ENCODE measurements around the gene RAB31. TPM values are rescaled to one million over a fixed set of nuclear protein-coding genes. Genes with fewer than 3 reads are reported as not detected.
A peak's percentile ranks its signal among the peaks of the same experiment; 100 is the strongest.

RAB31 gene
- polyA plus RNA-seq, 1 of the 3 experiments (the other 2 are of a cell fraction): 23.0 TPM

DNA sequence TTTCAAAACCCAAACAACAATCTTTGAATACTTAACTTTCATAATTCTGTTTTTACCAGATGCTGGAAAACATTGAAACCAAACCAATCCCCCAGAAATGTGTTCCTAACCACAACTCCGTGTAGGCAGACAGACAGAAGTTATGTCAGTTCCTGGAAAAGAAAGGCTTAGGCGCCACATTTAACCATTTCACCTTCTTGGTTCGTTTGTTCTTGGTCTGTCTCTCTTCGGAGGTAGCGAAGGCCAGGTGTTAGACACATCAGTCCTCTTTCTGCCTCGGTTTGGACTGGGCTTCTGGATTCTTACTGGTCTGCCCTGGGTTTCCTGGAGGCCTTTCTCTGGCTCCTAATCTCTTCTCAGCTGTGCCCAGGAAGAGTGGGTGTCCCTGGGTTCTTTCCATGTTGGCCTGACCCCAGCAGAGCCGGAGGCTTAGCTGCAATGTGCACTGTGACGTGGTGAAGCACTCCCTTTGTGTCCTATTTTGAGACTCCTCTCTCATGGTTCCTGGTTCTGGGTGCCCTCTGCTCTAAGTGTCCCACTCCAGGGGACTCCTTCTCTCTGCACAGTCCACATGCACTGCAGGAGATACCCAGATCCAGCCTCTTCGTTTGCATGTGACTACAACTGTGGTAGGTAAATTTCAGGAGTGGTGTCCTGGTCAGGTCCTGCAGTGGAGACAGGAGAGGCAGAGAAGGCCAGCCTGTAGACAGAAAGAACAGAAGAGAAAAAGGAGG, 23.1 kb upstream of the RAB31 start:
- CTCF ChIA-PET: interaction anchor here (0.7 kb wide), 1 partner anchor 86 kb away, joined by 3 read pairs; no protein-coding TSS in a partner anchor
- peaks cover 3% of the 10 kb centered on the region for H3F3A ChIP-seq (replicated peaks; ENCODE audit: insufficient read depth)
- H3K27me3 ChIP-seq (ENCODE audit: insufficient read depth): no peaks in the 10 kb centered on the region
- no peaks in the 10 kb centered on the region; a peak in 1 of 4 replicates for H3K4me1 ChIP-seq (ENCODE audit: control insufficient read depth in 1 of 2, insufficient read depth in 2 of 2, low read depth in 1 of 2, low read length in 1 of 2)
- TF ChIP-seq, protein P1, sequence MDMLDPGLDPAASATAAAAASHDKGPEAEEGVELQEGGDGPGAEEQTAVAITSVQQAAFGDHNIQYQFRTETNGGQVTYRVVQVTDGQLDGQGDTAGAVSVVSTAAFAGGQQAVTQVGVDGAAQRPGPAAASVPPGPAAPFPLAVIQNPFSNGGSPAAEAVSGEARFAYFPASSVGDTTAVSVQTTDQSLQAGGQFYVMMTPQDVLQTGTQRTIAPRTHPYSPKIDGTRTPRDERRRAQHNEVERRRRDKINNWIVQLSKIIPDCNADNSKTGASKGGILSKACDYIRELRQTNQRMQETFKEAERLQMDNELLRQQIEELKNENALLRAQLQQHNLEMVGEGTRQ (IDR thresholded peaks at IDR 0.05; ENCODE audit: borderline replicate concordance, low read depth, low read length): no peak
- no peak for TF ChIP-seq CHD2 (IDR thresholded peaks at IDR 0.05; ENCODE audit: low read length, partially characterized antibody)
- no peak for TF ChIP-seq FOXM1 (IDR thresholded peaks at IDR 0.05; ENCODE audit: low read depth)
- TF ChIP-seq, protein P2, sequence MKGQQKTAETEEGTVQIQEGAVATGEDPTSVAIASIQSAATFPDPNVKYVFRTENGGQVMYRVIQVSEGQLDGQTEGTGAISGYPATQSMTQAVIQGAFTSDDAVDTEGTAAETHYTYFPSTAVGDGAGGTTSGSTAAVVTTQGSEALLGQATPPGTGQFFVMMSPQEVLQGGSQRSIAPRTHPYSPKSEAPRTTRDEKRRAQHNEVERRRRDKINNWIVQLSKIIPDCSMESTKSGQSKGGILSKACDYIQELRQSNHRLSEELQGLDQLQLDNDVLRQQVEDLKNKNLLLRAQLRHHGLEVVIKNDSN (IDR thresholded peaks at IDR 0.05; ENCODE audit: borderline replicate concordance, low read depth): no peak
- TF ChIP-seq TCF12 (IDR thresholded peaks at IDR 0.05): no peak
- TF ChIP-seq, protein P3, sequence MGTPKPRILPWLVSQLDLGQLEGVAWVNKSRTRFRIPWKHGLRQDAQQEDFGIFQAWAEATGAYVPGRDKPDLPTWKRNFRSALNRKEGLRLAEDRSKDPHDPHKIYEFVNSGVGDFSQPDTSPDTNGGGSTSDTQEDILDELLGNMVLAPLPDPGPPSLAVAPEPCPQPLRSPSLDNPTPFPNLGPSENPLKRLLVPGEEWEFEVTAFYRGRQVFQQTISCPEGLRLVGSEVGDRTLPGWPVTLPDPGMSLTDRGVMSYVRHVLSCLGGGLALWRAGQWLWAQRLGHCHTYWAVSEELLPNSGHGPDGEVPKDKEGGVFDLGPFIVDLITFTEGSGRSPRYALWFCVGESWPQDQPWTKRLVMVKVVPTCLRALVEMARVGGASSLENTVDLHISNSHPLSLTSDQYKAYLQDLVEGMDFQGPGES (IDR thresholded peaks at IDR 0.05; ENCODE audit: low read depth, low read length): no peak
- H4K20me1 ChIP-seq (ENCODE audit: insufficient read depth): no peaks in the 10 kb centered on the region
- no peak overlapping the region for H3K4me3 ChIP-seq (ENCODE audit: low read depth in 2 of 2, low read length in 1 of 2)
- H2AFZ ChIP-seq (ENCODE audit: low read depth): peak overlapping the region; percentile 59
- POLR2A ChIA-PET: no interaction called here
- no peak for DNase-seq
- H3K4me2 ChIP-seq: no peak overlapping the region
- H3K27ac ChIP-seq (ENCODE audit: low read depth in 2 of 2, low read length in 1 of 2): no peak overlapping the region
- no peaks in the 10 kb centered on the region for H3K9me2 ChIP-seq
- 79% methylated on average over 9 of the region's 9 CpGs for WGBS (ENCODE audit: low lambda C conversion rate)
- H3K9me3 ChIP-seq: peaks cover 2% of the 10 kb centered on the region; the same call in 1 of the 2 replicates
- no peak overlapping the region for H3K9ac ChIP-seq
- no peaks in the 10 kb centered on the region for H3K36me3 ChIP-seq (replicated peaks in 1 of 2; ENCODE audit: control insufficient read depth in 1 of 2, insufficient read depth in 2 of 2, low read length in 1 of 2)
- H3K79me2 ChIP-seq (ENCODE audit: insufficient read depth): no peaks in the 10 kb centered on the region

DNA sequence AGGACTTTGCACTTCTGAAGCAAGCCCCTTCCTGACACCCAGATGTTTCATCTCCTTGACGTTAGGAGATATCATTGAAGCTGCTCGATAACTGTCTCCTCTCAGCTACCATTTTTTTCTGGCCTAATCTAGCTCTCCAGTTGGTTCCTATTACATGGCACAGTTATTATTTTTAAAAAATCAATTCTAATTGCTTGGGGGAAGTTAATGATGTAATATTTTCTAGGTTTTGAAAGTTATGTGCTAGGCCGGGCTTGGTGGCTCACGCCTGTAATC, 22.5 kb upstream of the RAB31 start:
- H4K20me1 ChIP-seq (ENCODE audit: insufficient read depth): no peaks in the 10 kb centered on the region
- H3K79me2 ChIP-seq (ENCODE audit: insufficient read depth): no peaks in the 10 kb centered on the region
- CTCF ChIA-PET: no interaction called here
- no peak overlapping the region for H3K9ac ChIP-seq
- no peak for DNase-seq
- H3K4me3 ChIP-seq (ENCODE audit: low read depth in 2 of 2, low read length in 1 of 2): no peak overlapping the region
- WGBS (ENCODE audit: low lambda C conversion rate): 97% methylated on average over 4 of the region's 4 CpGs
- POLR2A ChIA-PET: no interaction called here
- H3K4me2 ChIP-seq: no peak overlapping the region
- H3K36me3 ChIP-seq (replicated peaks in 1 of 2; ENCODE audit: control insufficient read depth in 1 of 2, insufficient read depth in 2 of 2, low read length in 1 of 2): no peaks in the 10 kb centered on the region
- peaks cover 3% of the 10 kb centered on the region for H3F3A ChIP-seq (replicated peaks; ENCODE audit: insufficient read depth)
- no peaks in the 10 kb centered on the region for H3K27me3 ChIP-seq (ENCODE audit: insufficient read depth)
- H3K9me3 ChIP-seq: no peaks in the 10 kb centered on the region
- H3K27ac ChIP-seq (ENCODE audit: low read depth in 2 of 2, low read length in 1 of 2): no peak overlapping the region
- peaks cover 0 to 2% of the 10 kb centered on the region in 2 experiments; a peak in 2 of 4 replicates for H3K4me1 ChIP-seq (ENCODE audit: control insufficient read depth in 1 of 2, insufficient read depth in 2 of 2, low read depth in 1 of 2, low read length in 1 of 2)
- H3K9me2 ChIP-seq: no peaks in the 10 kb centered on the region
- H2AFZ ChIP-seq (ENCODE audit: low read depth): no peak overlapping the region
- TF ChIP-seq NRF1 (IDR thresholded peaks at IDR 0.05; ENCODE audit: low read depth, low read length): no peak
- TF ChIP-seq, protein P4, sequence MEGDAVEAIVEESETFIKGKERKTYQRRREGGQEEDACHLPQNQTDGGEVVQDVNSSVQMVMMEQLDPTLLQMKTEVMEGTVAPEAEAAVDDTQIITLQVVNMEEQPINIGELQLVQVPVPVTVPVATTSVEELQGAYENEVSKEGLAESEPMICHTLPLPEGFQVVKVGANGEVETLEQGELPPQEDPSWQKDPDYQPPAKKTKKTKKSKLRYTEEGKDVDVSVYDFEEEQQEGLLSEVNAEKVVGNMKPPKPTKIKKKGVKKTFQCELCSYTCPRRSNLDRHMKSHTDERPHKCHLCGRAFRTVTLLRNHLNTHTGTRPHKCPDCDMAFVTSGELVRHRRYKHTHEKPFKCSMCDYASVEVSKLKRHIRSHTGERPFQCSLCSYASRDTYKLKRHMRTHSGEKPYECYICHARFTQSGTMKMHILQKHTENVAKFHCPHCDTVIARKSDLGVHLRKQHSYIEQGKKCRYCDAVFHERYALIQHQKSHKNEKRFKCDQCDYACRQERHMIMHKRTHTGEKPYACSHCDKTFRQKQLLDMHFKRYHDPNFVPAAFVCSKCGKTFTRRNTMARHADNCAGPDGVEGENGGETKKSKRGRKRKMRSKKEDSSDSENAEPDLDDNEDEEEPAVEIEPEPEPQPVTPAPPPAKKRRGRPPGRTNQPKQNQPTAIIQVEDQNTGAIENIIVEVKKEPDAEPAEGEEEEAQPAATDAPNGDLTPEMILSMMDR (IDR thresholded peaks at IDR 0.05): no peak
- TF ChIP-seq, protein P2 (IDR thresholded peaks at IDR 0.05; ENCODE audit: borderline replicate concordance, low read depth): no peak
- TF ChIP-seq, protein P5, sequence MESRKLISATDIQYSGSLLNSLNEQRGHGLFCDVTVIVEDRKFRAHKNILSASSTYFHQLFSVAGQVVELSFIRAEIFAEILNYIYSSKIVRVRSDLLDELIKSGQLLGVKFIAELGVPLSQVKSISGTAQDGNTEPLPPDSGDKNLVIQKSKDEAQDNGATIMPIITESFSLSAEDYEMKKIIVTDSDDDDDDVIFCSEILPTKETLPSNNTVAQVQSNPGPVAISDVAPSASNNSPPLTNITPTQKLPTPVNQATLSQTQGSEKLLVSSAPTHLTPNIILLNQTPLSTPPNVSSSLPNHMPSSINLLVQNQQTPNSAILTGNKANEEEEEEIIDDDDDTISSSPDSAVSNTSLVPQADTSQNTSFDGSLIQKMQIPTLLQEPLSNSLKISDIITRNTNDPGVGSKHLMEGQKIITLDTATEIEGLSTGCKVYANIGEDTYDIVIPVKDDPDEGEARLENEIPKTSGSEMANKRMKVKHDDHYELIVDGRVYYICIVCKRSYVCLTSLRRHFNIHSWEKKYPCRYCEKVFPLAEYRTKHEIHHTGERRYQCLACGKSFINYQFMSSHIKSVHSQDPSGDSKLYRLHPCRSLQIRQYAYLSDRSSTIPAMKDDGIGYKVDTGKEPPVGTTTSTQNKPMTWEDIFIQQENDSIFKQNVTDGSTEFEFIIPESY (IDR thresholded peaks at IDR 0.05; ENCODE audit: borderline replicate concordance, low read depth): no peak
- no peak for TF ChIP-seq FOXJ3 (CRISPR knock-in tag; IDR thresholded peaks at IDR 0.05)
- TF ChIP-seq, protein P3 (IDR thresholded peaks at IDR 0.05; ENCODE audit: low read depth, low read length): no peak
- no peak for TF ChIP-seq GABPA (IDR thresholded peaks at IDR 0.05; ENCODE audit: low read depth)
- TF ChIP-seq, protein P6, sequence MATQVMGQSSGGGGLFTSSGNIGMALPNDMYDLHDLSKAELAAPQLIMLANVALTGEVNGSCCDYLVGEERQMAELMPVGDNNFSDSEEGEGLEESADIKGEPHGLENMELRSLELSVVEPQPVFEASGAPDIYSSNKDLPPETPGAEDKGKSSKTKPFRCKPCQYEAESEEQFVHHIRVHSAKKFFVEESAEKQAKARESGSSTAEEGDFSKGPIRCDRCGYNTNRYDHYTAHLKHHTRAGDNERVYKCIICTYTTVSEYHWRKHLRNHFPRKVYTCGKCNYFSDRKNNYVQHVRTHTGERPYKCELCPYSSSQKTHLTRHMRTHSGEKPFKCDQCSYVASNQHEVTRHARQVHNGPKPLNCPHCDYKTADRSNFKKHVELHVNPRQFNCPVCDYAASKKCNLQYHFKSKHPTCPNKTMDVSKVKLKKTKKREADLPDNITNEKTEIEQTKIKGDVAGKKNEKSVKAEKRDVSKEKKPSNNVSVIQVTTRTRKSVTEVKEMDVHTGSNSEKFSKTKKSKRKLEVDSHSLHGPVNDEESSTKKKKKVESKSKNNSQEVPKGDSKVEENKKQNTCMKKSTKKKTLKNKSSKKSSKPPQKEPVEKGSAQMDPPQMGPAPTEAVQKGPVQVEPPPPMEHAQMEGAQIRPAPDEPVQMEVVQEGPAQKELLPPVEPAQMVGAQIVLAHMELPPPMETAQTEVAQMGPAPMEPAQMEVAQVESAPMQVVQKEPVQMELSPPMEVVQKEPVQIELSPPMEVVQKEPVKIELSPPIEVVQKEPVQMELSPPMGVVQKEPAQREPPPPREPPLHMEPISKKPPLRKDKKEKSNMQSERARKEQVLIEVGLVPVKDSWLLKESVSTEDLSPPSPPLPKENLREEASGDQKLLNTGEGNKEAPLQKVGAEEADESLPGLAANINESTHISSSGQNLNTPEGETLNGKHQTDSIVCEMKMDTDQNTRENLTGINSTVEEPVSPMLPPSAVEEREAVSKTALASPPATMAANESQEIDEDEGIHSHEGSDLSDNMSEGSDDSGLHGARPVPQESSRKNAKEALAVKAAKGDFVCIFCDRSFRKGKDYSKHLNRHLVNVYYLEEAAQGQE (IDR thresholded peaks at IDR 0.05; ENCODE audit: low read depth, low read length): no peak

Data from SK-N-SH (cell line).